ENCODE results near the gene MEF2A.

MEF2A gene

GRCh38 chr15:99571299-99571698, 5.5 kb downstream of the MEF2A start:
- TF ChIP-seq CTCF (IDR thresholded peaks at IDR 0.05; ENCODE audit: control insufficient read depth, extremely low read depth, insufficient read depth), result no peak
- DNase-seq (ENCODE audit: low read depth), result no peak
- no peak overlapping the region for H3K4me3 ChIP-seq (ENCODE audit: low read depth, low read length)

GRCh38 chr15:99574048-99574447, 8.3 kb downstream of the MEF2A start:
- peak overlapping the region; percentile 17 for H3K4me3 ChIP-seq (ENCODE audit: low read depth, low read length)
- no peak for TF ChIP-seq CTCF (IDR thresholded peaks at IDR 0.05; ENCODE audit: control insufficient read depth, extremely low read depth, insufficient read depth)
- peak; percentile 66 for DNase-seq (ENCODE audit: low read depth)

- DNase-seq (ENCODE audit: low read depth), result no peak
- no peak overlapping the region; the same call in 1 of the 2 replicates for H3K4me3 ChIP-seq (ENCODE audit: low read depth, low read length)
- TF ChIP-seq CTCF (IDR thresholded peaks at IDR 0.05; ENCODE audit: control insufficient read depth, extremely low read depth, insufficient read depth), result no peak
Measured at GRCh38 chr15:99574502-99574901, 8.7 kb downstream of the MEF2A start.

GRCh38 chr15:99578809-99579208, 13.0 kb downstream of the MEF2A start:
- no peak for TF ChIP-seq CTCF (IDR thresholded peaks at IDR 0.05; ENCODE audit: control insufficient read depth, extremely low read depth, insufficient read depth)
- DNase-seq (ENCODE audit: low read depth), result no peak
- H3K4me3 ChIP-seq (ENCODE audit: low read depth, low read length), result no peak overlapping the region

GRCh38 chr15:99580076-99580475, 14.3 kb downstream of the MEF2A start:
- DNase-seq (ENCODE audit: low read depth), result no peak
- no peak for TF ChIP-seq CTCF (IDR thresholded peaks at IDR 0.05; ENCODE audit: control insufficient read depth, extremely low read depth, insufficient read depth)
- H3K4me3 ChIP-seq (ENCODE audit: low read depth, low read length), result no peak overlapping the region

- DNase-seq (ENCODE audit: low read depth), result no peak
- TF ChIP-seq CTCF (IDR thresholded peaks at IDR 0.05; ENCODE audit: control insufficient read depth, extremely low read depth, insufficient read depth), result no peak
- H3K4me3 ChIP-seq (ENCODE audit: low read depth, low read length), result no peak overlapping the region
Measured at GRCh38 chr15:99582508-99582960, 16.8 kb downstream of the MEF2A start.

GRCh38 chr15:99584081-99584600, 18.4 kb downstream of the MEF2A start:
- no peak for TF ChIP-seq CTCF (IDR thresholded peaks at IDR 0.05; ENCODE audit: control insufficient read depth, extremely low read depth, insufficient read depth)
- DNase-seq (ENCODE audit: low read depth), result no peak

More at GRCh38 chr15:99584081-99584600, 18.4 kb downstream of the MEF2A start:
- H3K4me3 ChIP-seq (ENCODE audit: low read depth, low read length), result no peak overlapping the region

All from LNCaP clone FGC (cell line).